ENCODE results near the gene PPP3CA.

The PPP3CA gene

GRCh38 chr4:101229116-101229515, 118.2 kb downstream of the PPP3CA start:
- POLR2A ChIA-PET: no interaction called here
- CTCF ChIA-PET: no interaction called here
- DNase-seq (ENCODE audit: low read depth, low spot score): peak; percentile 44
- TF ChIP-seq, protein P1, sequence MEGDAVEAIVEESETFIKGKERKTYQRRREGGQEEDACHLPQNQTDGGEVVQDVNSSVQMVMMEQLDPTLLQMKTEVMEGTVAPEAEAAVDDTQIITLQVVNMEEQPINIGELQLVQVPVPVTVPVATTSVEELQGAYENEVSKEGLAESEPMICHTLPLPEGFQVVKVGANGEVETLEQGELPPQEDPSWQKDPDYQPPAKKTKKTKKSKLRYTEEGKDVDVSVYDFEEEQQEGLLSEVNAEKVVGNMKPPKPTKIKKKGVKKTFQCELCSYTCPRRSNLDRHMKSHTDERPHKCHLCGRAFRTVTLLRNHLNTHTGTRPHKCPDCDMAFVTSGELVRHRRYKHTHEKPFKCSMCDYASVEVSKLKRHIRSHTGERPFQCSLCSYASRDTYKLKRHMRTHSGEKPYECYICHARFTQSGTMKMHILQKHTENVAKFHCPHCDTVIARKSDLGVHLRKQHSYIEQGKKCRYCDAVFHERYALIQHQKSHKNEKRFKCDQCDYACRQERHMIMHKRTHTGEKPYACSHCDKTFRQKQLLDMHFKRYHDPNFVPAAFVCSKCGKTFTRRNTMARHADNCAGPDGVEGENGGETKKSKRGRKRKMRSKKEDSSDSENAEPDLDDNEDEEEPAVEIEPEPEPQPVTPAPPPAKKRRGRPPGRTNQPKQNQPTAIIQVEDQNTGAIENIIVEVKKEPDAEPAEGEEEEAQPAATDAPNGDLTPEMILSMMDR (IDR thresholded peaks at IDR 0.05; ENCODE audit: insufficient read depth, low read length, missing control alignments): no peak
- no peak overlapping the region for H3K4me3 ChIP-seq (ENCODE audit: low read depth, low read length)

GRCh38 chr4:101227715-101228114, 119.6 kb downstream of the PPP3CA start:
- ChIA-PET CTCF (no interaction called here), POLR2A (no interaction called here)
- TF ChIP-seq, protein P1 (IDR thresholded peaks at IDR 0.05; ENCODE audit: insufficient read depth, low read length, missing control alignments): no peak
- H3K4me3 ChIP-seq (ENCODE audit: low read depth, low read length): no peak overlapping the region
- DNase-seq (ENCODE audit: low read depth, low spot score): no peak

DNA sequence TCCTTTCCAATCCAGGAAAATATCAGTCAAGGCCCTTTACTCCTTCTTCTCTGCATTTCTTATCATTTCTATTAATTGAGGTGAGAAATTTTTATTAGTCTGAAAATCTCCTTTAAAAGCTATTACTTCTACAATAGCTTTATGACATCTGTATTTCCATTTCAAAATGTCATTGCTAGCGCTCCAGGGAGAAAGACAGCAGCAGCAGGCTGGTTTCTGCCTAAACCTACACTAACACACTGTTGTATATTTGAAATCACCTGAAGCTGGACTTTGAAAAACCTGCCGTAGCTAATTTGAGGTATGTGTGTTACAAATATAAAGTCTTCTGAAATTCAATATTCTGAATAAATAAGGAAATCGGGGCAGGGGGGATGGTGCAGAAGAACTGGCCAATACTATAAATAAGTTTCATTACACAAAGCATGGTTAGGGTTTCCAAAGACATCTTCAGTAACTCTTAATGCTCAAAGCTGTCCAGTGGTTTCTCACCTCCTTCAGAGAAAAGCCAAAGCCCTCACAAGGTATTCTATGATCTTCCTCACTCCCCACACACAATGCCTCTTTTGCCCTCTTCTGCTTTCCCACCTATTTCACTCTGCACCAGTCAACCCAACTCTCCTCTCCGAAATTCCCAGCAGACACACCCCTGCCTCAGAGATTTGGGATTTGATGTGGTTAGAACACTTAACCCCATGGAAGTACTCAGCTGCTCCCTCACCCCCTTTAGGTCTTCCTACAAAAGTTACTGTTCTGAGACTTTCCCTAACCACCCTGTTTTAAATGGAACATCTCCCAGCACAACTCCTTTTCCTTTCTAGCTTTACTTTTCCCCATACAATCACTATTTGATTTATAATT, 122.7 kb downstream of the PPP3CA start:
- ChIA-PET CTCF (no interaction called here), POLR2A (no interaction called here)
- DNase-seq (ENCODE audit: low read depth, low spot score): no peak
- TF ChIP-seq, protein P1 (IDR thresholded peaks at IDR 0.05; ENCODE audit: insufficient read depth, low read length, missing control alignments): no peak
- H3K4me3 ChIP-seq (ENCODE audit: low read depth, low read length): no peak overlapping the region

DNA sequence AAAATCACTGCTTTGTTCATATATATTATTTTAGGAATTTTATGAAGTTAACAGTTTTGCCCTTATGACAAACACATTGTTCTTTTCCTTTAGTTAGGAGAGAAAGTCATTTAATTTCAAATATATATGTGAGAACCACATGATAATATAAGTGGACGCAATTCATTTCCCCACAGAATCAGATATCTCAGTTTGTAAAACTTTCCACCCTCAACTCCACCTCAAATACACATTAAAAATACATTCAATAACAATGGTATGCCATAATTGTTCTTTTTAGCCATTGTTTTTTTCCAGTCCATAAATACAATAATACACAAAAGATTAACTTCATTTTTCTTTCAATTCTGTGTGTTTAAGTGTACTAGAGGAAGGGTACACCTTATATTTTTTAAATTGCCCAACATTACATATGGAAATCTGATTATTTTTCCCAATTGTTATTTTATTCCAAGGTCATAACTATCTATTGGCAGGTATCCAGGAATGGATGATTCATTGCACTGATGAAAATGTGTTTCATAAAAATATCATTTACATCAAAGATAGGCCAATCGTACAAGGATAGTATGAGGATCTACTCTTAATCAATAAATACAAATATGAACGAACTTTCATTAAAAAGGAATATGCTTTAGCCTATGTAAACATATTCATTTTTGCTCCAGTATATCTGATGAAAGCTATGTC, 125.0 kb downstream of the PPP3CA start:
- POLR2A ChIA-PET: no interaction called here
- CTCF ChIA-PET: interaction anchor here (0.6 kb wide), 1 partner anchor 1274 kb away, joined by 3 read pairs; no protein-coding TSS in a partner anchor
- TF ChIP-seq, protein P1 (IDR thresholded peaks at IDR 0.05; ENCODE audit: insufficient read depth, low read length, missing control alignments): no peak
- H3K4me3 ChIP-seq (ENCODE audit: low read depth, low read length): no peak overlapping the region
- DNase-seq (ENCODE audit: low read depth, low spot score): no peak

- ChIA-PET CTCF (no interaction called here), POLR2A (no interaction called here)
- H3K4me3 ChIP-seq (ENCODE audit: low read depth, low read length): no peak overlapping the region
- TF ChIP-seq, protein P1 (IDR thresholded peaks at IDR 0.05; ENCODE audit: insufficient read depth, low read length, missing control alignments): no peak
- no peak for DNase-seq (ENCODE audit: low read depth, low spot score)
Observed at GRCh38 chr4:101221294-101221693, 126.0 kb downstream of the PPP3CA start.

- CTCF ChIA-PET: interaction anchor here (0.6 to 1.0 kb wide), 3 partner anchors 12 to 194 kb away, joined by 3 read pairs; no protein-coding TSS in a partner anchor
- no peak overlapping the region for H3K4me3 ChIP-seq (ENCODE audit: low read depth, low read length)
- POLR2A ChIA-PET: no interaction called here
- no peak for DNase-seq (ENCODE audit: low read depth, low spot score)
- TF ChIP-seq, protein P1 (IDR thresholded peaks at IDR 0.05; ENCODE audit: insufficient read depth, low read length, missing control alignments): no peak
Observed at GRCh38 chr4:101218894-101219293, 128.4 kb downstream of the PPP3CA start.
